Keratinocyte (primary cell): ENCODE results near the gene LRRC51.

ENCODE experiments used
- CTCF ChIP-seq, 3 experiments: IDR thresholded peaks in 1 of 3; conservative IDR thresholded peaks in 1 of 3; optimal IDR thresholded peaks in 1 of 3; 2 replicates in 2 of 3; 3 replicates in 1 of 3; pipeline versions ENCODE3 to v1.5.1; 2011; ENCODE audit warnings: low read length in 3 of 3, mild to moderate bottlenecking in 3 of 3, moderate library complexity in 2 of 3, control low read depth in 1 of 3, inconsistent platforms in 1 of 3; ENCODE audit not compliant: insufficient read depth in 2 of 3; ENCODE audit errors: extremely low read depth in 1 of 3
- EZH2 ChIP-seq: IDR thresholded peaks from one replicate; pipeline ENCODE4 v1.6.1; 2012; ENCODE audit warnings: inconsistent platforms, mild to moderate bottlenecking, low read length, moderate library complexity

GRCh38 chr11:72078477-72078876, 2.2 kb upstream of the LRRC51 start:
- TF ChIP-seq CTCF (optimal IDR thresholded peaks at IDR 0.05 in 1 of 3, IDR thresholded peaks at IDR 0.05 in 1 of 3, conservative IDR thresholded peaks at IDR 0.05 in 1 of 3; ENCODE audit: extremely low read depth in 1 of 3, insufficient read depth in 2 of 3, low read length in 3 of 3) = no peak
- no peak for TF ChIP-seq EZH2
